GM19395 (cell line): ENCODE results near the gene EREG.
"Not testable (repeated sequence)": the region's sequence is repeated elsewhere in the genome, so short reads cannot be mapped to it uniquely, and the experiment has no call there.

Experiments
- ATAC-seq: cut with Tn5 transposase; IDR thresholded peaks from one replicate; pipeline ENCODE4 v1.9.1; 2021; ENCODE audit warnings: mild to moderate bottlenecking, moderate library complexity; ENCODE audit not compliant: unreplicated experiment

Gene EREG

DNA sequence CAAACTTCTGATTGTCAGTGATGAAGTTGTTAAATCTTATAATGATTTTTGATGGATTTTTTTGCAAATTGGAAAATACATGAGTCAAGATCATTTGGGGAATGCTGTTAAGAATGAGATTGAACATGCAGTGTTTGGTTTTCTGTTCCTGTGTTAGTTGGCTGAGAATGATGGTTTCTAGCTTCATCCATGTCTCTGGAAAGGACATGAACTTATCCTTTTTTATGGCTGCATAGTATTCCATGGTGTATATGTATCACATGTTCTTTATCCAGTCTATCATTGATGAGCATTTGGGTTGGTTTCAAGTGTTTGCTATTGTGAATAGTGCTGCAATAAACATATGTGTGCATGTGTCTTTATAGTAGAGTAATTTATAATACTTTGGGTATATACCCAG, 24.5 kb upstream of the EREG start:
- ATAC-seq: not testable (repeated sequence)

DNA sequence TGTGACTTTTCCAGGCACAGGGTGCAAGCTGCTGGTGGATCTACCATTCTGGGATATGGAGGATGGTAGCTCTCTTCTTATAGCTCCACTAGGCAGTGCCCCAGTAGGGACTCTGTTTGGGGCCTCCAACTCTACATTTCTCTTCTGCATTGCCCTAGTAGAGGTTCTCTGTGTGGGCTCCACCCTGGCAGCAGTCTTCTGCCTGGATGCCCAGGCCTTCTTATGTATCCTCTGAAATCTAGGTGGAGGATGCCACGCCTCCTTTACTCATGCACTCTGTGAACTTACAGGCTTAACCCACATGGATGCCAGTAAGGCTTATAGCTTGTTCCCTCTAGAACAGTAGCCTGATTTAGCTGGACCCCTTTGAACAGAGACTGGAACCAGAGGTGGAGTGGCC, 20.9 kb upstream of the EREG start:
- ATAC-seq: no peak

DNA sequence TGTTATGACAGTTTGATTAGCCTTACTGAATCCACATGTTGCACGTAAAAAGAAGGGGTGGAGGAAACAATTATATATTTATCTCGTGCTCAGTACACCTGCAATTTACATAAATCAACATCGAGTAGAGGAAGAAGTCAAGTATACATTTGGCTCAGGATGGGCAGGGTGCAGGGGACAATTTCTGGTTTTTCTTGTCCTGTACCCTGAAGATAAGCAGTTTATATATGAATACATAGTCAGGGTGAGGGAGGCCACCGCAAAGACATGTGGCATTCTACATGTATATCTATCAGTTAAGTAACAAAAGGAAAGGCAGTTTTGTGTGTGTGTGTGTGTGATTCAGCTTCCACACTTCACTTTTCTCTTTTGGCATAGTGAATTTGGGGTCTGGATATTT, 11.1 kb upstream of the EREG start:
- no peak for ATAC-seq

DNA sequence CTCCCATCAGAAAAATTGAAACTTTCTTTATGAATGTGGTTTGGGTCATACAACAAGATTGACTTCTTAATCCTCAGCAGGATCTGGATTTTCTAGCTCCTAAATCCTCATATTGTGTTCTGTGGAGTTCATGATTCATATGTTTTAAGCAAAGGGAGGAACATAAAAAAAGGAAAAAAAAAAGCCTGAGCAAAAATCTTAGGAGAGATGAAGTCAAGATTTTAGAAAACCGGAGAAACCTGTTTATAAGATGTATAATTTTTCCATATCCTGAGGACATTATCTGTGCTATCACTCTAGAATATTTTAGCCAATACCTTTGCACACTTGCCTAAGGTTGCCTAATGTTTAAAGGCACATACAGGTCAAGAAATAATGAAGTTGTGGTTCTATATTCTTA, 7.0 kb upstream of the EREG start:
- no peak for ATAC-seq

DNA sequence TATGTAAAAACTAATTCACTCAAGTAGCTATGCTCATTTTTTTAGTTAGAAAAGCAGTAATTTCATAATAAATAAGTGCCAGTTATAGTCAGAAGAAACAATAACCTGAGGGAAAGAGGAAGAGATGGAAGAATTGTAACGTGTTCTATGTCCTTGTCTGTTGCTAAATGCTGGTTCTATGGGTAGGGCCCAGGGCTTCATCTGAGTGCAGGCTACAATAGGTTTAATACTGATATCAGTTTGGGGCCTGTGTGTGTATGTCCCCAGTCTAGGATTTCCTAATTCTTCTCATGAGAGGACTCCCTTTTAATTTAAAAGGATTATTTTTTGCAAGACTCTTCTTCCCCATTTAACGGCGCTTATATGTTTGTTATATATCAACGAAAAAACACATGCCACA, 3.3 kb upstream of the EREG start:
- ATAC-seq: no peak

DNA sequence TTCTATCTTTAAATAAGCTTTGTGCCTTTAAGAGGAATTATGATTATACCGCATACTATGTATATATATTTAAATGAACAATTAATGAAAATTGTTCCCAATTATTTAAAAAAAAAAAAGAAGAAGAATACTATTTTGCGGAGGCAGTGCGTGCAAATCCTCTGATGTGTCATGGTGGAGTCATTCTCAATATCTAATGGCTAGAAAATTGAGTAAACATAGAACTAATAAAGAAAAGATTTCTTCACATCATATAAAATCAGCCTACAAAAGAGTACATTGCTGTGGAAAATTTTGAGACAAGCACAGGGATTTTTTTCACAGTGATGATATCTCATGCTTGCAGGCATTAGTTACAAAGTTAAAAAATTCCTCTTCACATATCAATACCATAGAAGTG, 2.6 kb upstream of the EREG start:
- ATAC-seq: no peak

DNA sequence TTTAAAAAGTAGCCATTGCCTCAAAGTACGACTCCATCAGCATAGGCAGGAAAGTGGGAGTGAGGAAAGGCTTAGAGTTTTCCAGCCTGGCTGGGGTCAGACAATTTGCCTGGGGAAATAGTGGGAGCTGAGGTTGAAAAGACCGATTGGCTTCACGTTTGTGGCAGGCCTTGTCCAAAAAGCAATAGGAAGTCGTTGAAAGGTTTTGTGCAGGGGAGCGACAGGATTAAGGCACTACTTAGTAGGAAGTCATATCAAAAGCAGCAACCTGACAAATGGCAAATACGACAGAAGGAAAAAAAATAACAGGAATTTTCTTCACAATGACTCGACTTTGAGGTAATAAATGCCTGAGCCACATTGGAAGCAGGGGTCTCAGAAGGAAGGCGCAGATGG, 691 bp upstream of the EREG start:
- ATAC-seq: no peak

DNA sequence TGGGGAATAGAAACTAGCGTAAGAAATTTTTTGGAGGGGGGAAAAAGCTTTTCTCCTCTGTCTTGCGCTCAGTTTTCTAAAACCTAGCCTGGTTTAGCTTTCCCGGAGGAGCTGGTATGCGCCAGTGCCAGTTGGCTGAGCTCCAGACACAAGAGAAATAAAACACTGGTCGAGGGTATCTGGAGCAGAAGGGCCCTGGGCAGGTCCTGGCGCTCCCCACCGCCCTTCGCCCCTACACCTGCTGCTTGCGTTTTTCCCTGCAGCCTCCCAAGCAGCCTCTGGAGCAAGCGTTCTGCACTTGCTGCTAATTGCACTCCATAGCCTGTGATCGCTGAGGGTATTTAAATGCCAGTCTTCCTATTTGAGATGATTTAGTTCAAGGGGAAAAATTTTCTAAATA, 816 bp downstream of the EREG start:
- ATAC-seq: no peak

DNA sequence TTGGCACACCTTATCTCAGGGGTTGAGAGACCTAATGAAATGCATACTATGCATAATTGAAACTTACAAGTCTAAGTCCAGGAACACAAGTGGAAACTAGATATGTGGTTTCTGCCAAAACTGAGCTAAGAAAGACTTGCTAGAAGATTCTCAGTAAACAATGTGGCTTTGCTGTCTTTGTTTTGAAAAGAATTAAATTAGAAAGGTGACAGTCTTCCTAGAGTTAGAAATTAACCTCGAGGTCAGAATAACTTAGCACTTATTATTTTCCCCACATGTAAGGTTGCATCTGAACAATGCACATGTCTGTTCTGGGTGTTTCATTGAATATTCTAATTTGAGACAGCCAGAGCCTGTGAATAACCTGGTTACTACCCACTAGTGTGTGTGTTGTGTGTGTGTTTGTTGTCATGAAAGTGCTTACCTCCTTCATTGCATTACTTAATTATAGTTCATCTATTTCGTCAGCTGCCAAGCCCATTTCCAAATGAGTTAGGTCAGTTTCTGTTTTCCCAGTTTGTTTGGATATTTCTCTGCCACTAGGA, 1.5 kb downstream of the EREG start:
- peak; percentile 46 for ATAC-seq

DNA sequence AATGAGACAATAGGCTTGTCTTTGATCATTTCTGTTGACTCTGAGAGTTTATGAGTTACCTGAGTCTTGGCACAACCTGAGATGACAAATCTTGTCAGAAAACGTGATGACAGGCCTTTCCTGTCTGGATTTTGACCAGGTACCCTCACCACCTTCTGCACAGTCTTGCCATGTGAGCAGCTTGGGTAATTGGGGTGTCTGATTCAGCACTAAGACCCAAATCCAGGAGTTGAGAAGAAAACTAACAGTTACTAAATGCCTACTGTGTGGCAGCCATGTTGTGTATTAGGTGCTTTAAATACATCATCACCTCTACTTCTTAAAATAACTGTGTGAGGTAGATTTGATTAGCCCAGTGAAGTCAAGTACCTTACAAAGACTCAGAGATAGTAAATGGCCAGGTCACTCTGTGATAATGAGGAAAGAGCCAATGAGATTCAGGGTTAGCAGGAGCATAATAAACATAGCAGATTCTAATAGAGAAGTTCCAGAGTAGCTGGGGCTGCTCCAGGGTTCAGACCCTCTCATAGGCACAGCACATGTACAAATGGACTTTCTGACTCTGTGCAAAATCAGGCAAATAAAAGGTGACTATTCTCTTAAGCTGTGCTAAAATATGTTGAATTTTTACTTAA, 2.8 kb downstream of the EREG start:
- ATAC-seq: no peak

DNA sequence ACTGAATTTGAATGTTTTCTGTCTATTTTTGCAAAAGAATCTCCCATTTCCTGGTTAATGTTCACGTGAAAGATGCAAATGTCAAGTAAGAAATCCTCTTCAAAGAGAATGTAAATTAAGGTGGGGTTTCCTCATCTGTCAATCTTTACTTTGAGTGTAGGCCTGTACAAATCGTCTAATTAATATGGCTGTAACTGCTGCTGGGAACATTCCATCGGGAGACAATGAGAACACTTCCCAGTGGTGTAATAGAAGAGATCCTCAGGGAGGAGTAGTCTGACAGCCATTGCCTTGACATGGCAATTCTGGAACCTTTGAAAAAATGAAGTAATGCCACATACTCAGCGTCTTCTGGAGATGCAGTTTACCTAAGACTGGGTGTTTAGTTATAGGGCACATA, 3.7 kb downstream of the EREG start:
- ATAC-seq: no peak

DNA sequence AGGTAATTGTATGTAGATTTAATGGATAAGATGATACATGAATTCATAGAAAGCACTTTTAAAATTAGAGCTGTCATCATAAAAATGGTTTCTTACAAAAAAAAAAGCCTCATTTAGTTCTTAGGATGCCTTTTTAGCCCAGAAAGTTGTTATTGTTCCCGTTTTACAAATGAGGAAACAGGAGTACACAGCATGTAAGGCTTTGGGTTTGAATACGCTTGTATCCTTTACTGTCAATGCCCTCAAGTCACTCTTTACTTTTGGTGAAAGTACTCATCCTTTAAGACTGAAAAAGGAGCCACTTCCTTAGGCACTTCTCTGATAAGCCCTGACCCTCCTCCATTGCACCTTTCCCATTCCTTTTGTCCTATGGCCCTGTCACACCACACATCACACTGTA, 4.9 kb downstream of the EREG start:
- no peak for ATAC-seq

DNA sequence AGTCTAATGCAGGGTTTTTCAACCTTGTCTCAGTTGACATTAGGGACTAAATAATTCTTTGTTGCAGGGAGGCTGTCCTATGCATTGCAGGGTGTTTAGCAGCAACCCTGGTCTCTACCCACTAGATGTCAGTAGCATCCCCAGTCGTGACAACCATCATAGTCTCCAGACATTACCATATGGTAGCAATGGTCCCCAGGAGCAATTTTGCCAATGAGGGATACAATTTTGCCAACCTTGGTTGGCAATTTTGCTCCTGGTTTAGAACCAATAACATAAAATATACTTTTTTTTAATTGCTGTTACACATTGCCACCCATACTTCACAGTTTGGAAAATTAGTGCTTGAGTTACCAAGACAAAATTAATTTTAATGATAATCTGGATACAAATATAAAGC, 6.0 kb downstream of the EREG start:
- ATAC-seq: peak; percentile 81

DNA sequence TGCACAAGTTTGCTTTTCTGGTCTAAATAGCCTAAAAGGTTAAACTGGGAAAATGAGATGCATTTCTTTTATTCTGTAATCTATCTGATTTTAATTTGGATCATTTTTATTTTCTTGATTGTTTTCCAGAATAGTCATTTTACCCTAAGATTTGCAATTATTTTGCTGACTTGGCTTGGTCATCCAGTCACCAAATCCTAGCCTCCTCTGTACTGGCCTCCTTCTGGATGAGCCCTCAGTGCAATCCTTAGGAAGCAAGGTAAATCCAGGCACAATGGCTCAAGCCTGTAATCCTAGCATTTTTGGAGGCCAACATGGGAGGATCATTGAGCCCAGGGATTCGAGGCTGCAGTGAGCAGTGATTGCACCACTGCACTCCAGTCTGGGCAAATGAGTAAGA, 9.2 kb downstream of the EREG start:
- no peak for ATAC-seq

DNA sequence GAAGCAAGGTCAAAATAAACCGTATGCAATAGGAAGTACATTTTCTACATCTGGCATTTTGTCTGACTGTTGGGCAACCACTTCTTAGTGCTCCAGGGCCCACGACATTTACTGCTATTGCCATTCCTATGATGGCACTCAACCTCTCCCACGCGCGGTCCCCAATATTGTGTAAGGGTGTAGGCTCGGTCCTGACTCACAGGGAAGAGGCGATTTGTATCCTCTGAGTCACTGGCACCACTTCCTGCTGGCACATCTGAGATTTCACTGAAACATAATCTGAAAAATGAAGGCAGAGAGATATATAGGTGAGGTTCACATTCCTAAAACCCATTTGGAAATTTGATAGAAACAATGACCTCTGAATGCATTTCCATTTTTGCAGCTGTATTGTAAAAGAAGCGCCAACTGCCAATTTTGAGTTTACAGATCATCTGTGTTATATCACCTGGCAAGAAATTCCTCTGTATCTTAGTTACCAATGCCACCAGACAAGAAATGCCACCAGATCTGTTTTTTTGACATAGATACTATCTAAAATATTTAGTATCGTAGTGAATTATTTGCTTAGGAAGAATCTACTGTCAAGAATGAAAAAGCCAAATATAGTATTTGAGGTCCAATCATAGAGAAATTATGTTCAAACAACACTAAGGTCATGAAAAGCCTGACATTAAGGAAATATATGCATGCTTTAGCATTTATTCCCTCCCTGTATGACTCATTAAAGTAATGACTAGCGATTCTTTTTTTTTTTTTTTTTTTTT, 9.8 kb downstream of the EREG start:
- ATAC-seq: no peak

DNA sequence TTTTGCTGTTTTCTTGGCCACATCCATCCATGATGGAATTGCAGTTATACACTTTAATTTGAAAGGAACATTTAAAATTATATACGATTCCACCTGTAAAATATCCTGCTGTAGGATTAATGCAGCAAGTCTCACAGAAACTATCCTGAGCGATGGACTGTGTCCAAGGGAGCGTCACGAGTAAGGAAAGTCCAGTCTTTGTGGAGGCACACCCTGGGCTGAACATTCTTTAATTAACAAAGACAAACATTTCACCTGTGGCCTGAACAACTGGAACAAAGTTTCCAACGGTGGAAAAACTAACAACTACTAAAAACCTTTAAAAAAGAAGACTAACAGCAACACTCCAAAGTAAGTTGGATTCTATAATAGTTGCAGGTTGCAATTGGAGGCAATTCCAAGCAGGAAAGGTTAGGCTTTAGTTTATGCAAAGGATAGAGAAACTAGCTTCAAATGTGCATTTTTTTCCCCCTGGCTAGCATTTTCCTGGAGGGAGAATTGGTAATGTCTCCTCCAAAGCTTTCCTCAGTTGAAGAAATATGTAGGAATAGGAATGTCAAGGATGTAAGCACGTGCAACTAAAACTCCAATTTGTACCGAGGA, 11.0 kb downstream of the EREG start:
- no peak for ATAC-seq

DNA sequence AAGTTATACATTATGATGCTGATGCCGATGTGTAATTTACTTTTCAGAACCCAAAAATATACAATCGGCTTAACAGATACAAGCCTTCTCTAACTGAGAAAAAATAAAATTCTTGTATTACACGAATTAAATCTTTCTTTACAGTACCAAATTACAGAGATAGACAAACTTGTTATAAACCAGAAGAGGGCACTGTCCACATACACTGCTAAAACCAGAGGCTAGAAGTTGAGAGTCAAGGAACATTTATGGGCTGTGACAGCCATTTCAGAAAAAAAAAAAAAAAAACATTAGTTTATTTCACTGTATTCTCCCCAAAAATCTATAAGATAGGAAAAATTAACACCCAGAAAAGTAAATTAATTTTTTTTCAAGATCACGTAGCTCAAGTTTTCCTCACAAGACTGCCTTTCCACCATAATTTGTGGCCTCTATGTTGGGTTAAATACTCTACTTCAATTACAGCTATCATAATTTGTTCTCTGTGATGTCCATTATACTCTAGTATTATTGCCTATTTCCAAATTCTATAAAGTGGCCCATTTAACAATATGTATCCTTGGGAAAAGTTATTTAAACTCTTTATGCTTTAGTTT, 12.0 kb downstream of the EREG start:
- ATAC-seq: peak; percentile 80

DNA sequence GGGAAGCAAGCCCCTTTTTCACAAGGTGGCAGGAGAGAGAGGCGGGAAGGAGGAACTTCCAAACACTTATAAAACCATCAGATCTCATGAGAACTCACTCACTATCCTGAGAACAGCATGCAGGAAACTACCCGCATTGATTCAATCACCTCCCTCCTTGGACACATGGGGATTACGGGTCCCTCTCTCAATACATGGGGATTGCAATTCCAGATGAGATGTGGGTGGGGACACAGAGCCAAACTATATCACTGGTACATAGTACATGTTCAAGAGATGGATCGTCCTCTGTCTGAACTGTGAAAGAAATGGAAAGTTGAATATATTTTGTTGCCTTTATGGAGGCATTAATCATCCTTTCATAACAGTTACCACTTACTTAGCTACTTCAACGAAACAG, 12.8 kb downstream of the EREG start:
- ATAC-seq: no peak

DNA sequence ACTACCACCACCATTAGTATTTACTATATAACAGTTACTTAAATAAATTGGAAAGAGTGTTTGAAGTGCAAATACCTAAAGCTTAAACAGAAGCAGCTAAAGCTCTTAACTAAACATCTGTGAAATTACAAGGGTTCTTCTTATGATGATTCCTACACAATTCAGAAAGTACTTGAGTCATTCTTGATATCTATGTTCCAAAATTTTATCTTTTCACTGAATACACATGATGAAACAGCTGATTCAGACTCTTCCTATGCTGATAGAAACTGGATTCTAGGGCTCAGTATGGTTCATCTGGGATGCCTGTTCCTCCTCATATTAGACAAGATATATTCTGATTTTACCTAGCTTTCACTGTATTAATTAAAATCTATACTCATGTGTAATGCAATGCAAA, 13.6 kb downstream of the EREG start:
- no peak for ATAC-seq

DNA sequence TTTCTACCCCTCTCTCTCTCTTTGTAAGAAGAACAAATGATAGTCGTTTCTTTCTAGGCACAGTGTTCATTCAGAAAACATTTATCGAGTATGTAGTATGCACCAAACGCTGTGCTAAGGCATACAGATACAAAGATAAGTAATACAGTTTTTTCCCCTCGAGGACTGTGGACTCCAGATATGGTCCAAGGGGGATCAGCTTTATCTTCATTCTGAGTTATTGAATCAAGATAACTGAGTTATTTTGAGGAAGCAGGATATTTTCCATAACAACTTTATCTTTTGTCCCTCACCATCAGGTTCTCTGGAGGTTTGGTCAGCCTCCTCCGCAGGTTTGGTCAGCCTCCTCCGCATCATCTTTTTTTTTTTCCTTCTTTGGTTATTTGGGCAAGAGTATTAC, 15.0 kb downstream of the EREG start:
- ATAC-seq: no peak

DNA sequence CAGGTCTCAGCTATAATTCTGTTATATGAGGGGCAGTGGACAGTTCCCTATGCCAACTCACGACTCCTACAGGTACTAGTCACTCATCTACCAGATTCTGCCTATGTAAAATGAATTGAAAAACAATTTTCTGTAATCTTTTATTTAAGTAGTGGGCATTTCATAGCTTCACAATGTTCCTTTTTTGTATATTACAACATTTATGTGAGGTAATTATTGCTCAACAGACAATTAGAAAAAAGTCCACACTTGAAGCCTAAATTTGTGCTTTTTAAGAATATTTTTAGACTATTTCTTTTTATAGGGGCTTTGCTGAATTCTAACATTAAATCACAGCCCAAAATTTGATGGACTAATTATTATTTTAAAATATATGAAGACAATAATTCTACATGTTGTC, 20.4 kb downstream of the EREG start:
- no peak for ATAC-seq

DNA sequence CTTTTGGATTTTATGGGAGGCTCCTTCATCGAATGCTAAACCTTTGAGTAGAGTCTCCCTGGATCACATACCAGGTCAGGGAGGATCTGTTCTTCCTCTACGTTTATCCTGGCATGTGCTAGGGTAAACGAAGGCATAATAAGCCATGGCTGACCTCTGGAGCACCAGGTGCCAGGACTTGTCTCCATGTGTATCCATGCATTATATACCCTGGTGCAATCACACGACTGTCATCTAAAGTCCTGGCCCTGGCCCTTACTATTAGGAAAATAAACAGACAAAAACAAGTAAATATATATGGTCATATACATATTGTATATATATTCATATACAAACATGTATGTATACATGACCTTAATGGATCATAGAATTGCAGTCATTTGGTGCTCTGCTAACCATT, 21.2 kb downstream of the EREG start:
- ATAC-seq: no peak
